Neural progenitor cell (in vitro differentiated cells): ENCODE data around the gene ATAD3B. TPM values are rescaled to one million over a fixed set of nuclear protein-coding genes. Genes with fewer than 3 reads are reported as not detected.

Source experiments
- DNase-seq: peaks from one replicate; pipeline ENCODE4 v3.0.0-alpha.2; 2016; ENCODE audit warnings: low spot score
- H2AFZ ChIP-seq: fragments of 200-600 bp; sonication (generic); replicated peaks from 2 replicates; pipeline ENCODE4 v1.6.1; 2016; ENCODE audit warnings: antibody characterized with exemption
- H3F3A ChIP-seq: fragments of 200-600 bp; sonication (generic); 2 replicates; pipeline ENCODE4 v1.6.1; 2016; ENCODE audit warnings: antibody characterized with exemption, low read depth
- H3K27ac ChIP-seq: fragments of 200-600 bp; sonication (generic); 2 replicates; pipeline ENCODE4 v1.5.1; 2016; ENCODE audit warnings: mild to moderate bottlenecking
- H3K27me3 ChIP-seq: fragments of 200-600 bp; sonication (generic); 2 replicates; pipeline ENCODE4 v1.6.1; 2016; ENCODE audit warnings: mild to moderate bottlenecking, moderate library complexity
- H3K36me3 ChIP-seq: fragments of 200-600 bp; sonication (generic); 2 replicates; pipeline ENCODE4 v1.5.1; 2016
- H3K4me1 ChIP-seq: fragments of 200-600 bp; sonication (generic); 2 replicates; pipeline ENCODE4 v1.6.1; 2016; ENCODE audit warnings: mixed run types
- H3K4me2 ChIP-seq: fragments of 200-600 bp; sonication (generic); 2 replicates; pipeline ENCODE4 v1.6.1; 2016
- H3K4me3 ChIP-seq: fragments of 200-600 bp; sonication (generic); 2 replicates; pipeline ENCODE4 v1.5.1; 2016
- H3K79me2 ChIP-seq: fragments of 200-600 bp; sonication (generic); 2 replicates; pipeline ENCODE4 v1.6.1; 2016; ENCODE audit warnings: low read depth
- H3K9ac ChIP-seq: fragments of 200-600 bp; sonication (generic); 2 replicates; pipeline ENCODE4 v1.6.1; 2016
- H3K9me3 ChIP-seq: fragments of 200-600 bp; sonication (generic); 2 replicates; pipeline ENCODE4 v1.5.1; 2016; ENCODE audit warnings: low read depth
- H4K20me1 ChIP-seq: fragments of 200-600 bp; sonication (generic); 2 replicates; pipeline ENCODE4 v1.6.1; 2016; ENCODE audit warnings: low read depth
- H3K27ac Mint-ChIP-seq: 3 replicates; pipeline ENCODE4 v1.8.0; 2021; ENCODE audit warnings: mixed read lengths
- H3K27me3 Mint-ChIP-seq: 2 replicates; pipeline ENCODE4 v1.8.0; 2022; ENCODE audit warnings: low read depth, mild to moderate bottlenecking, inconsistent platforms, moderate library complexity, mixed read lengths; ENCODE audit not compliant: insufficient read depth
- H3K36me3 Mint-ChIP-seq: 3 replicates; pipeline ENCODE4 v1.8.0; 2021; ENCODE audit warnings: mixed read lengths
- H3K4me1 Mint-ChIP-seq: 3 replicates; pipeline ENCODE4 v1.8.0; 2021; ENCODE audit warnings: mixed read lengths
- H3K4me3 Mint-ChIP-seq: 3 replicates; pipeline ENCODE4 v1.8.0; 2021; ENCODE audit warnings: mild to moderate bottlenecking, moderate library complexity, mixed read lengths
- H3K9me3 Mint-ChIP-seq: 3 replicates; pipeline ENCODE4 v1.8.0; 2020; ENCODE audit warnings: mixed read lengths
- CTCF ChIP-seq: fragments of 200-600 bp; sonication (generic); IDR thresholded peaks from 2 replicates; pipeline ENCODE4 v1.5.1; 2017; ENCODE audit warnings: antibody characterized with exemption, mild to moderate bottlenecking
- EZH2 ChIP-seq: fragments of 200-600 bp; sonication (generic); IDR thresholded peaks from 2 replicates; pipeline ENCODE4 v1.6.1; 2017; ENCODE audit warnings: antibody characterized with exemption, mild to moderate bottlenecking, moderate library complexity
- EZH2phosphoT487 ChIP-seq: fragments of 200-600 bp; sonication (generic); IDR thresholded peaks from 2 replicates; pipeline ENCODE4 v1.6.1; 2017; ENCODE audit warnings: antibody characterized with exemption
- total RNA-seq: library from RNA; depleted of rRNA; stranded (reverse); fragments of >200 nt; gene quantifications from 2 replicates; pipeline ENCODE4 v1.2.3, GENCODE V29; 2015; ENCODE audit warnings: low replicate concordance

Gene ATAD3B
- total RNA-seq, 1 donor from 2014 or later: 9.3 TPM

- H3K27ac Mint-ChIP-seq: no peak overlapping the region
- H3K36me3 ChIP-seq: no peaks in the 10 kb centered on the region
Observed at GRCh38 chr1:1536938-1537546, 65.5 kb downstream of the ATAD3B start.

GRCh38 chr1:1537626-1538250 is 66.2 kb downstream of the ATAD3B start:
- no peak overlapping the region for H3K4me2 ChIP-seq
- no peaks in the 10 kb centered on the region for H3K9me3 ChIP-seq
- Mint-ChIP-seq H3K4me3 (peak overlapping the region; percentile 59), H3K27me3 (peaks cover 2% of the 10 kb centered on the region), H3K27ac (no peak overlapping the region), H3K36me3 (peaks cover 11% of the 10 kb centered on the region), H3K9me3 (no peaks in the 10 kb centered on the region), H3K4me1 (peaks cover 11% of the 10 kb centered on the region)
- no peaks in the 10 kb centered on the region for H3K27me3 ChIP-seq
- no peak overlapping the region for H3K4me3 ChIP-seq
- H3K9ac ChIP-seq: no peak overlapping the region
- no peak for DNase-seq
- no peak for TF ChIP-seq EZH2
- TF ChIP-seq CTCF: no peak
- TF ChIP-seq EZH2phosphoT487: no peak
- no peaks in the 10 kb centered on the region for H3K36me3 ChIP-seq
- H4K20me1 ChIP-seq: peaks cover 38% of the 10 kb centered on the region
- peaks cover 5% of the 10 kb centered on the region for H3K4me1 ChIP-seq
- H2AFZ ChIP-seq: no peak overlapping the region
- peaks cover 5% of the 10 kb centered on the region for H3K79me2 ChIP-seq
- H3K27ac ChIP-seq: no peak overlapping the region
- peaks cover 25% of the 10 kb centered on the region for H3F3A ChIP-seq

More at GRCh38 chr1:1536938-1537546, 65.5 kb downstream of the ATAD3B start:
- Mint-ChIP-seq H3K27me3 (no peaks in the 10 kb centered on the region), H3K36me3 (peaks cover 13% of the 10 kb centered on the region), H3K4me1 (peaks cover 11% of the 10 kb centered on the region), H3K9me3 (peaks cover 2% of the 10 kb centered on the region), H3K4me3 (peak overlapping the region; percentile 57)
- no peak overlapping the region for H2AFZ ChIP-seq
- DNase-seq: no peak
- peaks cover 22% of the 10 kb centered on the region for H3F3A ChIP-seq
- no peak overlapping the region for H3K27ac ChIP-seq
- no peak overlapping the region for H3K4me2 ChIP-seq
- peaks cover 5% of the 10 kb centered on the region for H3K79me2 ChIP-seq
- H3K4me1 ChIP-seq: peaks cover 5% of the 10 kb centered on the region
- H3K9ac ChIP-seq: no peak overlapping the region
- H4K20me1 ChIP-seq: peaks cover 38% of the 10 kb centered on the region
- TF ChIP-seq EZH2phosphoT487: no peak
- no peak for TF ChIP-seq CTCF
- TF ChIP-seq EZH2: no peak
- no peaks in the 10 kb centered on the region for H3K9me3 ChIP-seq
- no peak overlapping the region for H3K4me3 ChIP-seq
- no peaks in the 10 kb centered on the region for H3K27me3 ChIP-seq

- peaks cover 11% of the 10 kb centered on the region for H3K36me3 Mint-ChIP-seq
- Histone ChIP-seq H3K4me3 (no peak overlapping the region), H3K27ac (no peak overlapping the region), H3K4me1 (peaks cover 5% of the 10 kb centered on the region), H3K27me3 (no peaks in the 10 kb centered on the region), H2AFZ (no peak overlapping the region), H3K9me3 (no peaks in the 10 kb centered on the region), H3K79me2 (peaks cover 5% of the 10 kb centered on the region), H3K9ac (no peak overlapping the region), H3F3A (peaks cover 25% of the 10 kb centered on the region), H3K4me2 (no peak overlapping the region), H4K20me1 (peaks cover 38% of the 10 kb centered on the region), H3K36me3 (no peaks in the 10 kb centered on the region)
- DNase-seq: no peak
- no peaks in the 10 kb centered on the region for H3K9me3 Mint-ChIP-seq
- H3K27me3 Mint-ChIP-seq: peaks cover 2% of the 10 kb centered on the region
- H3K4me3 Mint-ChIP-seq: peak overlapping the region; percentile 79
- H3K27ac Mint-ChIP-seq: no peak overlapping the region
- peaks cover 11% of the 10 kb centered on the region for H3K4me1 Mint-ChIP-seq
- TF ChIP-seq EZH2: no peak
- no peak for TF ChIP-seq EZH2phosphoT487
- TF ChIP-seq CTCF: no peak
Observed at GRCh38 chr1:1538334-1538733, 66.8 kb downstream of the ATAD3B start.
